Lower leg skin (tissue), 3 donors: ENCODE measurements around the gene ATP8B4.

Source experiments
- CTCF ChIP-seq, 3 donors: fragments of 450-650 bp; IDR thresholded peaks; one replicate each; pipeline ENCODE4 v1.5.1; 2016; ENCODE audit warnings: antibody characterized with exemption in 3 of 3, mild to moderate bottlenecking in 3 of 3, moderate library complexity in 2 of 3
- POLR2A ChIP-seq, 2 donors: fragments of 450-650 bp; IDR thresholded peaks; one replicate each; pipeline ENCODE4 v1.6.1; 2016 to 2017; ENCODE audit warnings: antibody characterized with exemption in 2 of 2, mild to moderate bottlenecking in 1 of 2, moderate library complexity in 1 of 2

- TF ChIP-seq CTCF (IDR thresholded peaks at IDR 0.05) (no peak), POLR2A (IDR thresholded peaks at IDR 0.05) (no peak)
Measured at GRCh38 chr15:50140983-50141382, 21.9 kb upstream of the ATP8B4 start.
